NCI-H1694 treated with DMSO at 0.1 percent for 48 hours (cell line): ENCODE data around the gene LIG1.

ENCODE experiments used
- DNase-seq: peaks from one replicate; lab custom pipeline; 2025; lab: John Stamatoyannopoulos, UW

Gene LIG1

GRCh38 chr19:48181505-48181904 lies 11.4 kb upstream of the LIG1 start:
- no peak for DNase-seq

GRCh38 chr19:48176226-48176625 lies 6.1 kb upstream of the LIG1 start:
- no peak for DNase-seq

- DNase-seq: no peak
Observed at GRCh38 chr19:48175578-48175977, 5.4 kb upstream of the LIG1 start.

- no peak for DNase-seq
Observed at GRCh38 chr19:48174445-48175030, 4.4 kb upstream of the LIG1 start.

GRCh38 chr19:48171710-48172109 lies 1.6 kb upstream of the LIG1 start:
- DNase-seq: no peak

- no peak for DNase-seq
Observed at GRCh38 chr19:48170817-48171347, 738 bp upstream of the LIG1 start.

- DNase-seq: peak; percentile 12
Observed at GRCh38 chr19:48169578-48169938, 586 bp downstream of the LIG1 start.

GRCh38 chr19:48168689-48169088 lies 1.5 kb downstream of the LIG1 start:
- DNase-seq: no peak

GRCh38 chr19:48158210-48158790 lies 11.8 kb downstream of the LIG1 start:
- no peak for DNase-seq

- no peak for DNase-seq
Observed at GRCh38 chr19:48154003-48154402, 16.1 kb downstream of the LIG1 start.

GRCh38 chr19:48152551-48152950 lies 17.6 kb downstream of the LIG1 start:
- DNase-seq: peak; percentile 49

GRCh38 chr19:48149430-48149829 lies 20.7 kb downstream of the LIG1 start:
- DNase-seq: no peak

GRCh38 chr19:48148576-48148975 lies 21.6 kb downstream of the LIG1 start:
- DNase-seq: no peak

GRCh38 chr19:48147597-48148175 lies 22.5 kb downstream of the LIG1 start:
- no peak for DNase-seq

GRCh38 chr19:48139053-48139452 lies 31.1 kb downstream of the LIG1 start:
- DNase-seq: no peak

GRCh38 chr19:48137411-48137810 lies 32.7 kb downstream of the LIG1 start:
- DNase-seq: no peak

GRCh38 chr19:48136547-48136946 lies 33.6 kb downstream of the LIG1 start:
- no peak for DNase-seq

- no peak for DNase-seq
Observed at GRCh38 chr19:48135411-48135810, 34.7 kb downstream of the LIG1 start.

- no peak for DNase-seq
Observed at GRCh38 chr19:48133094-48133493, 37.0 kb downstream of the LIG1 start.

GRCh38 chr19:48127561-48127960 lies 42.6 kb downstream of the LIG1 start:
- no peak for DNase-seq

GRCh38 chr19:48123907-48124651 lies 46.1 kb downstream of the LIG1 start:
- no peak for DNase-seq

- DNase-seq: no peak
Observed at GRCh38 chr19:48122421-48122820, 47.7 kb downstream of the LIG1 start.

GRCh38 chr19:48121909-48122371 lies 48.2 kb downstream of the LIG1 start:
- no peak for DNase-seq
